ENCODE data around the gene PRKG1. TPM values are rescaled to one million over a fixed set of nuclear protein-coding genes. Genes with fewer than 3 reads are reported as not detected.

PRKG1 gene
- total RNA-seq, 1 donor from 2014 or later, result 0.17 TPM

GRCh38 chr10:51501396-51501795 is 427.1 kb downstream of the PRKG1 start:
- no peak for DNase-seq (ENCODE audit: low read depth)
- no peak overlapping the region for H3K4me3 ChIP-seq (ENCODE audit: low read depth, low read length)
- no peak for TF ChIP-seq CTCF (conservative IDR thresholded peaks at IDR 0.05; ENCODE audit: low read depth, low read length)

- no peak for DNase-seq (ENCODE audit: low read depth)
- TF ChIP-seq CTCF (conservative IDR thresholded peaks at IDR 0.05; ENCODE audit: low read depth, low read length), result no peak
- H3K4me3 ChIP-seq (ENCODE audit: low read depth, low read length), result no peak overlapping the region
Measured at GRCh38 chr10:51502124-51502523, 427.8 kb downstream of the PRKG1 start.

GRCh38 chr10:51503378-51503777 is 429.1 kb downstream of the PRKG1 start:
- H3K4me3 ChIP-seq (ENCODE audit: low read depth, low read length), result no peak overlapping the region
- DNase-seq (ENCODE audit: low read depth), result no peak
- TF ChIP-seq CTCF (conservative IDR thresholded peaks at IDR 0.05; ENCODE audit: low read depth, low read length), result no peak

- TF ChIP-seq CTCF (conservative IDR thresholded peaks at IDR 0.05; ENCODE audit: low read depth, low read length), result no peak
- no peak overlapping the region for H3K4me3 ChIP-seq (ENCODE audit: low read depth, low read length)
- no peak for DNase-seq (ENCODE audit: low read depth)
Measured at GRCh38 chr10:51507476-51507875, 433.2 kb downstream of the PRKG1 start.

- DNase-seq (ENCODE audit: low read depth), result no peak
- TF ChIP-seq CTCF (conservative IDR thresholded peaks at IDR 0.05; ENCODE audit: low read depth, low read length), result no peak
- H3K4me3 ChIP-seq (ENCODE audit: low read depth, low read length), result no peak overlapping the region
Measured at GRCh38 chr10:51508156-51508555, 433.9 kb downstream of the PRKG1 start.

GRCh38 chr10:51510231-51510630 is 435.9 kb downstream of the PRKG1 start:
- no peak for DNase-seq (ENCODE audit: low read depth)
- H3K4me3 ChIP-seq (ENCODE audit: low read depth, low read length), result no peak overlapping the region
- no peak for TF ChIP-seq CTCF (conservative IDR thresholded peaks at IDR 0.05; ENCODE audit: low read depth, low read length)

- TF ChIP-seq CTCF (conservative IDR thresholded peaks at IDR 0.05; ENCODE audit: low read depth, low read length), result no peak
- no peak overlapping the region for H3K4me3 ChIP-seq (ENCODE audit: low read depth, low read length)
- DNase-seq (ENCODE audit: low read depth), result no peak
Measured at GRCh38 chr10:51521605-51522004, 447.3 kb downstream of the PRKG1 start.

All from epithelial cell of proximal tubule (primary cell).